ENCODE measurements around the gene GTSE1. TPM values are rescaled to one million over a fixed set of nuclear protein-coding genes. Genes with fewer than 3 reads are reported as not detected.
"Not testable (repeated sequence)": the region's sequence is repeated elsewhere in the genome, so short reads cannot be mapped to it uniquely, and the experiment has no call there.

GTSE1 gene
- total RNA-seq, 1 donor from 2014 or later, result 16.7 TPM

DNA sequence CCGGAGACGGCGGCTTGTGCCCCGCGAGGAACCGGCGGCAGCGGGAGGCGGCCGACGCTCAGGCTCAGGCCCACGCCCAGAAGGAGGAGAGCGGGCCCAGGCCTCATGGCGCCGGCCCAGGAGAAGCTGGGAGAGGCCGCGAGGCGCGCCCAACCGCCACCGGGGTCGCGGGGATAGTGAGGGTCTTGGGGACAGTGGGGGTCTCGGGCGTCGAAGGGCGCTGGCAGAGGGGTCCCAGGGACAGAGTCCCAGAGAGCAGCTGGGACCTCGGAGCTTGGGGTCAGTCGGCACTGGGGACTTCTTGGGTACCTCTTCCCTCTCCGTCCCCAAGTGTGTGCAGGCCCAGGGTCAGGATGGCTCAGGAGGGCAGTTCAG is 33.5 kb upstream of the GTSE1 start, which contains the start of gene PKDREJ:
Gene PKDREJ, minus strand, starts transcription at position 128 of the 375 bp plus-strand sequence. Its CDS starts 21 bp downstream, at position 107.
- no peak for DNase-seq (ENCODE audit: low spot score in 2 of 2, unreplicated experiment in 2 of 2)
- no peak within 1 kb of the TSS for H3K27ac Mint-ChIP-seq
- peaks cover 53% of the 10 kb centered on the region for H3K9me3 Mint-ChIP-seq
- peaks cover 29% of the 10 kb centered on the region for H3K36me3 Mint-ChIP-seq
- H3K27me3 Mint-ChIP-seq (ENCODE audit: low read depth), result peaks cover 72% of the 10 kb centered on the region
- TF ChIP-seq, protein P1, sequence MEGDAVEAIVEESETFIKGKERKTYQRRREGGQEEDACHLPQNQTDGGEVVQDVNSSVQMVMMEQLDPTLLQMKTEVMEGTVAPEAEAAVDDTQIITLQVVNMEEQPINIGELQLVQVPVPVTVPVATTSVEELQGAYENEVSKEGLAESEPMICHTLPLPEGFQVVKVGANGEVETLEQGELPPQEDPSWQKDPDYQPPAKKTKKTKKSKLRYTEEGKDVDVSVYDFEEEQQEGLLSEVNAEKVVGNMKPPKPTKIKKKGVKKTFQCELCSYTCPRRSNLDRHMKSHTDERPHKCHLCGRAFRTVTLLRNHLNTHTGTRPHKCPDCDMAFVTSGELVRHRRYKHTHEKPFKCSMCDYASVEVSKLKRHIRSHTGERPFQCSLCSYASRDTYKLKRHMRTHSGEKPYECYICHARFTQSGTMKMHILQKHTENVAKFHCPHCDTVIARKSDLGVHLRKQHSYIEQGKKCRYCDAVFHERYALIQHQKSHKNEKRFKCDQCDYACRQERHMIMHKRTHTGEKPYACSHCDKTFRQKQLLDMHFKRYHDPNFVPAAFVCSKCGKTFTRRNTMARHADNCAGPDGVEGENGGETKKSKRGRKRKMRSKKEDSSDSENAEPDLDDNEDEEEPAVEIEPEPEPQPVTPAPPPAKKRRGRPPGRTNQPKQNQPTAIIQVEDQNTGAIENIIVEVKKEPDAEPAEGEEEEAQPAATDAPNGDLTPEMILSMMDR (IDR thresholded peaks at IDR 0.05; ENCODE audit: unreplicated experiment), result no peak
- peak within 1 kb of the TSS; percentile 43 for H3K4me3 Mint-ChIP-seq
- H3K4me1 Mint-ChIP-seq, result peaks cover 9% of the 10 kb centered on the region

- Mint-ChIP-seq H3K9me3 (peaks cover 41% of the 10 kb centered on the region), H3K27me3 (ENCODE audit: low read depth) (peaks cover 60% of the 10 kb centered on the region), H3K4me1 (peaks cover 11% of the 10 kb centered on the region), H3K36me3 (peaks cover 29% of the 10 kb centered on the region)
- not testable (repeated sequence) for H3K27ac Mint-ChIP-seq; H3K4me3 Mint-ChIP-seq; DNase-seq (ENCODE audit: low spot score in 2 of 2, unreplicated experiment in 2 of 2)
Measured at GRCh38 chr22:46264520-46264919, 32.1 kb upstream of the GTSE1 start.

DNA sequence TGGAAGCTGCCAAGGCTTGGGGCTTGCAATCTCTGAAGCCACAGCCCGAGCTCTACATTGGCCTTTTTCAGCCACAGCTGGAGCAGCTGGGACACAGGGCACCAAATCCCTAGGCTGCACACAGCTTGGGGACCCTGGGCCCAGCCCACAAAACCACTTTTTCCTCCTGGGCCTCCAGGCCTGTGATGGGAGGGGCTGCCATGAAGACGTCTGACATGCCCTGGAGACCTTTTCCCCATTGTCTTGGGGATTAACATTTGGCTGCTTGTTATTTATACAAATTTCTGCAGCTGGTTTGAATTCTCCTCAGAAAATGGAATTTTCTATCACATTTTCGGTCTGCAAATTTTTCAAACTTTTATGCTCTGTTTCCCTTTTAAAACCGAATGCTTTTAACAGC is 31.0 kb upstream of the GTSE1 start:
- peaks cover 11% of the 10 kb centered on the region for H3K4me1 Mint-ChIP-seq
- peaks cover 28% of the 10 kb centered on the region for H3K36me3 Mint-ChIP-seq
- not testable (repeated sequence) for DNase-seq (ENCODE audit: low spot score in 2 of 2, unreplicated experiment in 2 of 2); H3K4me3 Mint-ChIP-seq; H3K27ac Mint-ChIP-seq
- H3K27me3 Mint-ChIP-seq (ENCODE audit: low read depth), result peaks cover 48% of the 10 kb centered on the region
- H3K9me3 Mint-ChIP-seq, result peaks cover 31% of the 10 kb centered on the region

GRCh38 chr22:46267431-46268279 is 29.0 kb upstream of the GTSE1 start, which contains the start of gene TTC38:
TTC38 (plus strand) TSS chr22:46268008; CDS start chr22:46268040, 32 bp downstream.
- peak; percentile 51 to 78 for DNase-seq (ENCODE audit: low spot score in 2 of 2, unreplicated experiment in 2 of 2)
- peaks cover 13% of the 10 kb centered on the region for H3K36me3 Mint-ChIP-seq
- H3K4me3 Mint-ChIP-seq, result peak within 1 kb of the TSS; percentile 91
- H3K4me1 Mint-ChIP-seq, result peaks cover 11% of the 10 kb centered on the region
- H3K27me3 Mint-ChIP-seq (ENCODE audit: low read depth), result peaks cover 28% of the 10 kb centered on the region
- H3K27ac Mint-ChIP-seq, result peak within 1 kb of the TSS; percentile 79
- TF ChIP-seq, protein P1 (IDR thresholded peaks at IDR 0.05; ENCODE audit: unreplicated experiment), result no peak
- H3K9me3 Mint-ChIP-seq, result peaks cover 15% of the 10 kb centered on the region

GRCh38 chr22:46269564-46269963 is 27.1 kb upstream of the GTSE1 start:
- Mint-ChIP-seq H3K4me3 (peak overlapping the region; percentile 41), H3K4me1 (peaks cover 11% of the 10 kb centered on the region), H3K36me3 (peaks cover 4% of the 10 kb centered on the region), H3K27ac (peak overlapping the region; percentile 4), H3K27me3 (ENCODE audit: low read depth) (peaks cover 14% of the 10 kb centered on the region), H3K9me3 (peaks cover 3% of the 10 kb centered on the region)
- no peak for DNase-seq (ENCODE audit: low spot score in 2 of 2, unreplicated experiment in 2 of 2)
- TF ChIP-seq, protein P1 (IDR thresholded peaks at IDR 0.05; ENCODE audit: unreplicated experiment), result no peak

GRCh38 chr22:46272196-46272595 is 24.5 kb upstream of the GTSE1 start:
- Mint-ChIP-seq H3K36me3 (peaks cover 19% of the 10 kb centered on the region), H3K27me3 (ENCODE audit: low read depth) (no peaks in the 10 kb centered on the region), H3K4me1 (peaks cover 9% of the 10 kb centered on the region), H3K27ac (no peak overlapping the region), H3K9me3 (peaks cover 5% of the 10 kb centered on the region), H3K4me3 (no peak overlapping the region)
- no peak for DNase-seq (ENCODE audit: low spot score in 2 of 2, unreplicated experiment in 2 of 2)
- TF ChIP-seq, protein P1 (IDR thresholded peaks at IDR 0.05; ENCODE audit: unreplicated experiment), result no peak

Measured in mesothelial cell of epicardium (in vitro differentiated cells).